NB4 (cell line): Measurements from ENCODE around the gene CHST8.

ENCODE experiments used
- CTCF ChIP-seq: IDR thresholded peaks from one replicate; pipeline ENCODE4 v1.5.1; 2012; ENCODE audit warnings: low read depth, low read length
- MAX ChIP-seq: IDR thresholded peaks from 2 replicates; pipeline ENCODE4 v1.6.1; 2011; ENCODE audit warnings: low read depth, low read length
- POLR2A ChIP-seq: IDR thresholded peaks from 2 replicates; pipeline ENCODE4 v1.6.1; 2011; ENCODE audit warnings: mild to moderate bottlenecking; ENCODE audit not compliant: insufficient read length; ENCODE audit errors: extremely low read depth

- no peak for TF ChIP-seq CTCF
- TF ChIP-seq POLR2A, result no peak
- no peak for TF ChIP-seq MAX
These were observed 181.6 kb downstream of the CHST8 start for GRCh38 chr19:33803383-33803782.
